ENCODE data around the gene AQP12A. TPM values are rescaled to one million over a fixed set of nuclear protein-coding genes. Genes with fewer than 3 reads are reported as not detected.

AQP12A gene
- total RNA-seq, 1 experiment from 2014 or later = not detected

DNA sequence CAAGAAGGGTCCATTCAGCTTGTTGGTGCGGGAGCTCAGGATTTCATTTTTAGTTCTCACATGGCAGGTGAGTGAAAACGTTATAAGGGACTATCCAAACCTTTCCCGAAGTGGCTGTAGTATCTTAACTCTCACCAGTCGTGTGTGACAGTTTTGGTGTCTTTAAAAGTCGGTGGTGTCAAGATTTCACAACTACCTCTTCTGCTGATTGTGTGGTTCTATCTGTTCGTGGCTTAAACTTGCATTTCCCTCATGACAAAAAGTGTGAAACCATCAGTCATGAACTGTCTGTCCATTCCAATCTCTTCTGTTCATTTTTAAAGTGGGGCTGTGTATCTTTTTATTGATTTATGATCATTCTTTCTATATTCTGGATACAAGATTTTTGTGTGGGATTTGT, 5.2 kb upstream of the AQP12A start:
- DNase-seq = no peak
- POLR2A ChIA-PET (ENCODE audit: unreplicated experiment) = no interaction called here
- no peaks in the 10 kb centered on the region for H4K20me1 ChIP-seq (ENCODE audit: low read length)
- H3K9me2 ChIP-seq (replicated peaks; ENCODE audit: low read length) = no peaks in the 10 kb centered on the region
- no peak overlapping the region for H3K9ac ChIP-seq (ENCODE audit: low read length)
- no peaks in the 10 kb centered on the region for H3K4me1 ChIP-seq (ENCODE audit: insufficient read depth, low read length)
- no peak for ATAC-seq
- BruUV-seq (replicated peaks) = no TSS peak
- no peak overlapping the region for H3K27ac ChIP-seq (ENCODE audit: low read length)
- no peaks in the 10 kb centered on the region for H3K79me2 ChIP-seq (ENCODE audit: low read length)
- no peaks in the 10 kb centered on the region for H3F3A ChIP-seq (ENCODE audit: low read length, unreplicated experiment)
- H3K9me3 ChIP-seq (ENCODE audit: low read length) = no peaks in the 10 kb centered on the region
- TF ChIP-seq, protein P1, sequence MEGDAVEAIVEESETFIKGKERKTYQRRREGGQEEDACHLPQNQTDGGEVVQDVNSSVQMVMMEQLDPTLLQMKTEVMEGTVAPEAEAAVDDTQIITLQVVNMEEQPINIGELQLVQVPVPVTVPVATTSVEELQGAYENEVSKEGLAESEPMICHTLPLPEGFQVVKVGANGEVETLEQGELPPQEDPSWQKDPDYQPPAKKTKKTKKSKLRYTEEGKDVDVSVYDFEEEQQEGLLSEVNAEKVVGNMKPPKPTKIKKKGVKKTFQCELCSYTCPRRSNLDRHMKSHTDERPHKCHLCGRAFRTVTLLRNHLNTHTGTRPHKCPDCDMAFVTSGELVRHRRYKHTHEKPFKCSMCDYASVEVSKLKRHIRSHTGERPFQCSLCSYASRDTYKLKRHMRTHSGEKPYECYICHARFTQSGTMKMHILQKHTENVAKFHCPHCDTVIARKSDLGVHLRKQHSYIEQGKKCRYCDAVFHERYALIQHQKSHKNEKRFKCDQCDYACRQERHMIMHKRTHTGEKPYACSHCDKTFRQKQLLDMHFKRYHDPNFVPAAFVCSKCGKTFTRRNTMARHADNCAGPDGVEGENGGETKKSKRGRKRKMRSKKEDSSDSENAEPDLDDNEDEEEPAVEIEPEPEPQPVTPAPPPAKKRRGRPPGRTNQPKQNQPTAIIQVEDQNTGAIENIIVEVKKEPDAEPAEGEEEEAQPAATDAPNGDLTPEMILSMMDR (conservative IDR thresholded peaks at IDR 0.05; ENCODE audit: low read depth, low read length) = no peak
- TF ChIP-seq EZH2 (IDR thresholded peaks at IDR 0.05; ENCODE audit: low read length, unreplicated experiment) = no peak
- no peak for TF ChIP-seq EZH2phosphoT487 (IDR thresholded peaks at IDR 0.05; ENCODE audit: borderline replicate concordance, low read length)
- peaks cover 15% of the 10 kb centered on the region for H3K27me3 ChIP-seq (ENCODE audit: low read length)
- CTCF ChIA-PET = no interaction called here
- no peak overlapping the region for H3K4me3 ChIP-seq (ENCODE audit: low read length)
- no peak overlapping the region for H2AFZ ChIP-seq (ENCODE audit: low read length)
- no peak overlapping the region for H3K4me2 ChIP-seq (ENCODE audit: low read length)
- H3K36me3 ChIP-seq (ENCODE audit: low read depth, low read length) = no peaks in the 10 kb centered on the region
- intact Hi-C loops (cut with micrococcal nuclease) = no loop called here

GRCh38 chr2:240687045-240687740, 4.5 kb upstream of the AQP12A start:
- peaks cover 15% of the 10 kb centered on the region for H3K27me3 ChIP-seq (ENCODE audit: low read length)
- ATAC-seq (no peak), DNase-seq (no peak)
- H3K9me2 ChIP-seq (replicated peaks; ENCODE audit: low read length) = no peaks in the 10 kb centered on the region
- TF ChIP-seq EZH2 (IDR thresholded peaks at IDR 0.05; ENCODE audit: low read length, unreplicated experiment) = no peak
- TF ChIP-seq, protein P1 (conservative IDR thresholded peaks at IDR 0.05; ENCODE audit: low read depth, low read length) = no peak
- TF ChIP-seq EZH2phosphoT487 (IDR thresholded peaks at IDR 0.05; ENCODE audit: borderline replicate concordance, low read length) = no peak
- H3K4me1 ChIP-seq (ENCODE audit: insufficient read depth, low read length) = no peaks in the 10 kb centered on the region
- H3K9me3 ChIP-seq (ENCODE audit: low read length) = no peaks in the 10 kb centered on the region
- H3K4me2 ChIP-seq (ENCODE audit: low read length) = no peak overlapping the region
- ChIA-PET CTCF (no interaction called here), POLR2A (ENCODE audit: unreplicated experiment) (no interaction called here)
- no peak overlapping the region for H3K9ac ChIP-seq (ENCODE audit: low read length)
- H3K79me2 ChIP-seq (ENCODE audit: low read length) = no peaks in the 10 kb centered on the region
- no peaks in the 10 kb centered on the region for H4K20me1 ChIP-seq (ENCODE audit: low read length)
- intact Hi-C loops (cut with micrococcal nuclease) = no loop called here
- H2AFZ ChIP-seq (ENCODE audit: low read length) = no peak overlapping the region
- H3F3A ChIP-seq (ENCODE audit: low read length, unreplicated experiment) = no peaks in the 10 kb centered on the region
- no peak overlapping the region for H3K4me3 ChIP-seq (ENCODE audit: low read length)
- BruUV-seq (replicated peaks) = no TSS peak
- no peak overlapping the region for H3K27ac ChIP-seq (ENCODE audit: low read length)
- no peaks in the 10 kb centered on the region for H3K36me3 ChIP-seq (ENCODE audit: low read depth, low read length)

GRCh38 chr2:240687741-240688552, 3.7 kb upstream of the AQP12A start:
- no peaks in the 10 kb centered on the region for H3F3A ChIP-seq (ENCODE audit: low read length, unreplicated experiment)
- no peaks in the 10 kb centered on the region for H3K36me3 ChIP-seq (ENCODE audit: low read depth, low read length)
- no peaks in the 10 kb centered on the region for H3K4me1 ChIP-seq (ENCODE audit: insufficient read depth, low read length)
- no peak overlapping the region for H3K27ac ChIP-seq (ENCODE audit: low read length)
- H3K4me3 ChIP-seq (ENCODE audit: low read length) = no peak overlapping the region
- H4K20me1 ChIP-seq (ENCODE audit: low read length) = no peaks in the 10 kb centered on the region
- TF ChIP-seq, protein P1 (conservative IDR thresholded peaks at IDR 0.05; ENCODE audit: low read depth, low read length) = no peak
- TF ChIP-seq EZH2phosphoT487 (IDR thresholded peaks at IDR 0.05; ENCODE audit: borderline replicate concordance, low read length) (no peak), EZH2 (IDR thresholded peaks at IDR 0.05; ENCODE audit: low read length, unreplicated experiment) (no peak)
- H3K27me3 ChIP-seq (ENCODE audit: low read length) = peaks cover 15% of the 10 kb centered on the region
- DNase-seq (no peak), ATAC-seq (no peak)
- no peaks in the 10 kb centered on the region for H3K79me2 ChIP-seq (ENCODE audit: low read length)
- H3K9me2 ChIP-seq (replicated peaks; ENCODE audit: low read length) = no peaks in the 10 kb centered on the region
- no peak overlapping the region for H3K9ac ChIP-seq (ENCODE audit: low read length)
- H3K9me3 ChIP-seq (ENCODE audit: low read length) = no peaks in the 10 kb centered on the region
- POLR2A ChIA-PET (ENCODE audit: unreplicated experiment) = no interaction called here
- no peak overlapping the region for H2AFZ ChIP-seq (ENCODE audit: low read length)
- BruUV-seq (replicated peaks) = no TSS peak
- intact Hi-C loops (cut with micrococcal nuclease) = no loop called here
- CTCF ChIA-PET = no interaction called here
- no peak overlapping the region for H3K4me2 ChIP-seq (ENCODE audit: low read length)
